Ovary (tissue), 9 donors: Measurements from ENCODE around the gene PPM1H. TPM values are rescaled to one million over a fixed set of nuclear protein-coding genes. Genes with fewer than 3 reads are reported as not detected.

ENCODE experiments used
- DNase-seq, 5 donors: peaks; one replicate each; pipeline ENCODE4 v3.0.0-alpha.2; 2019 to 2020
- H3K27ac ChIP-seq, 2 donors: fragments of 200-600 bp; one replicate each; pipeline versions ENCODE4 v1.5.1 to v1.8.0; 2019 to 2022
- H3K27me3 ChIP-seq: fragments of 200-600 bp; one replicate; pipeline ENCODE4 v1.8.0; 2022
- H3K36me3 ChIP-seq: fragments of 200-600 bp; sonication (generic); one replicate; pipeline ENCODE4 v1.5.1; 2019
- H3K4me1 ChIP-seq: one replicate; pipeline ENCODE4 v1.8.1; 2013; ENCODE audit warnings: mild to moderate bottlenecking, moderate library complexity; ENCODE audit not compliant: insufficient read depth
- H3K4me3 ChIP-seq: fragments of 200-600 bp; sonication (generic); one replicate; pipeline ENCODE4 v1.5.1; 2017
- H3K9me3 ChIP-seq, 2 donors: fragments of 200-600 bp in 1 of 2; sonication (generic) in 1 of 2; one replicate each; pipeline versions ENCODE4 v1.5.1 to v1.8.1; 2013 to 2019; ENCODE audit warnings: mild to moderate bottlenecking in 1 of 2, moderate library complexity in 1 of 2
- EP300 ChIP-seq: sonication (generic); formaldehyde crosslinking; IDR thresholded peaks from one replicate; pipeline ENCODE4 v1.6.1; 2017; ENCODE audit warnings: antibody characterized with exemption
- POLR2A ChIP-seq: fragments of 450-650 bp; IDR thresholded peaks from one replicate; pipeline ENCODE4 v1.6.1; 2017; ENCODE audit warnings: antibody characterized with exemption, mild to moderate bottlenecking, moderate library complexity
- WGBS, 3 donors: extraction: QIAGEN DNeasy Blood & Tissue Kit in 1 of 3; methylation state at CpG; one replicate each; pipeline versions ENCODE4 v1.1.5 to v1.1.7; 2013 to 2017; 5-methylcytosine and 5-hydroxymethylcytosine counted together
- intact Hi-C, 4 donors: fragments of 100-400 bp; cut with DNase I; formaldehyde crosslinking; loops; one replicate each; pipeline versions ENCODE4 v1.11.0 to v1.15.1; 2022 to 2023
- polyA plus RNA-seq, 2 donors: library from polyadenylated mRNA; stranded (reverse); fragments of 200-250 nt in 1 of 2; fragments of 350-450 nt in 1 of 2; fragmentation: Illumina TruSeq in 1 of 2; extraction: RNeasy Lipid Tissue Mini Kit (QIAGEN cat#74804) in 1 of 2; gene quantifications; one replicate each; pipeline ENCODE4 v1.2.3, GENCODE V29; 2013 to 2014
- total RNA-seq, 7 donors: library from RNA; depleted of rRNA in 2 of 7; stranded (reverse); fragments of >200 nt in 2 of 7; fragmentation: NEBNext Ultra II Directional in 3 of 7; extraction: Animal tissue kit (Norgen Biotek cat#: 25700) in 3 of 7; gene quantifications; one replicate each; pipeline versions ENCODE4 v1.1.0 to v1.2.4, GENCODE V29; 2016 to 2023
- TF ChIP-seq, protein P1 (sequence below), 3 donors: fragments of 450-650 bp in 2 of 3; fragments of 200-600 bp in 1 of 3; IDR thresholded peaks; one replicate each; pipeline versions ENCODE4 v1.5.1 to v1.8.0; 2016 to 2022; ENCODE audit warnings: antibody characterized with exemption in 3 of 3, mild to moderate bottlenecking in 1 of 3
- donor health status: DM: no; HTN: no; CAD: no; lungs with moderate emphysema.
- donor health status: DM: no; HTN: no; CAD: no.
- donor health status: Bipolar disorder and iron deficiency.
- donor health status: DM: yes; HTN: yes; CAD: no.
- donor health status: DM: no; HTN: no; CAD: no.
- donor health status: DM: yes; HTN: yes; CAD: no.

PPM1H gene
- total and polyA plus RNA-seq, 9 donors: 1.6 to 45.4 (median 12.0) TPM

DNA sequence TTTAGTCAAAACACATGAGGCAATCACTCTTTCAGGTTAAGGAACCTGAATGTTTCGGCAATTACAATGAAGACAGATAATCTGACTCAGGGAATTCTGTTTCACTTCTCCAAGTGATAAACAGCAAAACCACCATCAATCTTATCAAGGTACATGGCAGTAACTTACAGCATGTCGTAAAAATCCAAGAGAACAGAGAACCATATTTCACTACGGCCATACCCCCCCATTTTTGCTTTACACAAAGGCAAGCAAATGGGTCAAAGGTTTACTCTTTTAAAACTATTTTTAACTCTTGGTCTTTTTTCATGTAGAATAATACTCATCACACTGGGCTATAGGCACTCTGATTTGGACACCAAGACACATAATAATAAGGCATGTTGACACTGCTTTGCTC lies 102.4 kb downstream of the PPM1H start:
- DNase-seq: no peak
- intact Hi-C loops: no loop called here
- Histone ChIP-seq H3K9me3 (no peaks in the 10 kb centered on the region), H3K27ac (no peak overlapping the region), H3K36me3 (no peaks in the 10 kb centered on the region), H3K4me3 (no peak overlapping the region), H3K27me3 (no peaks in the 10 kb centered on the region), H3K4me1 (no peaks in the 10 kb centered on the region)
- WGBS, 3 donors: 81 to 89% (median 89%) methylated on average over 3 of the region's 3 CpGs
- TF ChIP-seq EP300 (no peak), POLR2A (no peak)

DNA sequence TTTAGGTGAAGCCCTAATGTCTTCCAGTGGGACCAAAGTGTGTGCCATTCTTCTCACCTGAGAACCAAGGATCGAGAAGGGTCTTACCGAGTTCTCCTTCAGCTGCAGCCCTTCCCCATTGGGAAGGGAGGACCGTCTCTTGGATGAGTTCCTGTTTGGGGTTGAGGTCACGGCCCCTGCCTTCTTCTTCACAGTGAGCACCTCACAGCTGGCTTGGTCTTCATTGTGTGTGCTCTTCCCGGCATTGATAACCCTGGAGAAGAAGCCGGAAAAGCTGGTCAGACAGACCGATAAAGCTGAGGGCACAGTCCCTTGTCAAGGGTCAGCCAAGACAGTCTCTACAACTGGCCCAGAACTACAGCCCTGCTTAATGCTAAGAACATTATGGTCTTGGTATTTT lies 102.9 kb downstream of the PPM1H start:
- Histone ChIP-seq H3K9me3 (no peaks in the 10 kb centered on the region), H3K27ac (no peak overlapping the region), H3K36me3 (no peaks in the 10 kb centered on the region), H3K4me1 (no peaks in the 10 kb centered on the region), H3K4me3 (no peak overlapping the region), H3K27me3 (no peaks in the 10 kb centered on the region)
- WGBS, 3 donors: 83 to 88% (median 84%) methylated on average over 7 of the region's 7 CpGs
- no peak for TF ChIP-seq POLR2A
- TF ChIP-seq, protein P1, sequence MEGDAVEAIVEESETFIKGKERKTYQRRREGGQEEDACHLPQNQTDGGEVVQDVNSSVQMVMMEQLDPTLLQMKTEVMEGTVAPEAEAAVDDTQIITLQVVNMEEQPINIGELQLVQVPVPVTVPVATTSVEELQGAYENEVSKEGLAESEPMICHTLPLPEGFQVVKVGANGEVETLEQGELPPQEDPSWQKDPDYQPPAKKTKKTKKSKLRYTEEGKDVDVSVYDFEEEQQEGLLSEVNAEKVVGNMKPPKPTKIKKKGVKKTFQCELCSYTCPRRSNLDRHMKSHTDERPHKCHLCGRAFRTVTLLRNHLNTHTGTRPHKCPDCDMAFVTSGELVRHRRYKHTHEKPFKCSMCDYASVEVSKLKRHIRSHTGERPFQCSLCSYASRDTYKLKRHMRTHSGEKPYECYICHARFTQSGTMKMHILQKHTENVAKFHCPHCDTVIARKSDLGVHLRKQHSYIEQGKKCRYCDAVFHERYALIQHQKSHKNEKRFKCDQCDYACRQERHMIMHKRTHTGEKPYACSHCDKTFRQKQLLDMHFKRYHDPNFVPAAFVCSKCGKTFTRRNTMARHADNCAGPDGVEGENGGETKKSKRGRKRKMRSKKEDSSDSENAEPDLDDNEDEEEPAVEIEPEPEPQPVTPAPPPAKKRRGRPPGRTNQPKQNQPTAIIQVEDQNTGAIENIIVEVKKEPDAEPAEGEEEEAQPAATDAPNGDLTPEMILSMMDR (IDR thresholded peaks at IDR 0.05): no peak
- TF ChIP-seq EP300: no peak
- no peak for DNase-seq
- intact Hi-C loops: no loop called here

DNA sequence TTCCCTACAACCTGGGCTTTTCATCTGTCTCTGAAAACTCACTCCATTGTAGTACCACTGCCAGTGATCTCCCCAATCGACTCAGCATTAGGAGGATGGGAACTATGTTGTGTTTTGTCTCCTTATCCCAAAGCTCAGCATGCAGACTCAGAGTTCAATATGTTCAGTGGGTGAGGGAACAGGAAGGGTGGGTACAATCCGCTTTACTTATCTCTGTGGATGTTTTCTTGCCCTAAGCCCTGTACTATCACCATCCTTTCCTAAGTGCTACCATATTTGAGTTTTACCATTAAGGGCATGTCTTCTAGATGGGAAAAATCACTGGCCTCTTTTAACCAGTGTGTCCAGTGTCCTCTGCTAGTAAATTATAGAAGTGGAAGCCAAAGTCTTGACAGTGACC lies 107.1 kb downstream of the PPM1H start:
- H3K36me3 ChIP-seq: no peaks in the 10 kb centered on the region
- no peak overlapping the region for H3K27ac ChIP-seq
- no peaks in the 10 kb centered on the region for H3K4me1 ChIP-seq
- H3K9me3 ChIP-seq: no peaks in the 10 kb centered on the region
- 91 to 94% (median 93%) methylated on average over 2 of the region's 2 CpGs for WGBS, 3 donors
- intact Hi-C loops: no loop called here
- no peaks in the 10 kb centered on the region for H3K27me3 ChIP-seq
- TF ChIP-seq, protein P1 (IDR thresholded peaks at IDR 0.05): no peak
- TF ChIP-seq POLR2A: no peak
- no peak for TF ChIP-seq EP300
- no peak overlapping the region for H3K4me3 ChIP-seq
- no peak for DNase-seq

DNA sequence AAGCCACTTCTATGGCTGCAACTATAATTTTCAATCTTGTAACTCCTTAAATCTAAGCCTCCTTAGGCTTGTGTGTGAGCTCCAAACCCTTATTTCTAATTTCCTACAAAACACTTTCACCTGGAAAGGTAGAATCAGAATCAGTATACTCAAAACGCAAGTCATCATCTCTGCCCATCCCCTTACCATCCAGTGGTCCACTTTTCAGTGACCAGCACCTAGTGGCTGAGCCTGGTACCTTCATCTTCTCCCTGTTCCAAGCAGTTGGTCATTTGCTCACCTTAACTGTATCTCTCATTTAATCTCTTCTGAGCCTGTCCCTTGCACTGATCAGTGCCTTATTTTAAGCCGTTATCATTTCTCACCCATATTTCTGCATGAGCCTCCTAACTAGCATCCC lies 107.9 kb downstream of the PPM1H start:
- WGBS, 3 donors: 93 to 98% (median 95%) methylated on average over 2 of the region's 2 CpGs
- H3K27me3 ChIP-seq: no peaks in the 10 kb centered on the region
- H3K4me1 ChIP-seq: no peaks in the 10 kb centered on the region
- H3K36me3 ChIP-seq: no peaks in the 10 kb centered on the region
- no peaks in the 10 kb centered on the region for H3K9me3 ChIP-seq
- no peak overlapping the region for H3K27ac ChIP-seq
- DNase-seq: no peak
- intact Hi-C loops: no loop called here
- TF ChIP-seq, protein P1 (IDR thresholded peaks at IDR 0.05): no peak
- H3K4me3 ChIP-seq: no peak overlapping the region

DNA sequence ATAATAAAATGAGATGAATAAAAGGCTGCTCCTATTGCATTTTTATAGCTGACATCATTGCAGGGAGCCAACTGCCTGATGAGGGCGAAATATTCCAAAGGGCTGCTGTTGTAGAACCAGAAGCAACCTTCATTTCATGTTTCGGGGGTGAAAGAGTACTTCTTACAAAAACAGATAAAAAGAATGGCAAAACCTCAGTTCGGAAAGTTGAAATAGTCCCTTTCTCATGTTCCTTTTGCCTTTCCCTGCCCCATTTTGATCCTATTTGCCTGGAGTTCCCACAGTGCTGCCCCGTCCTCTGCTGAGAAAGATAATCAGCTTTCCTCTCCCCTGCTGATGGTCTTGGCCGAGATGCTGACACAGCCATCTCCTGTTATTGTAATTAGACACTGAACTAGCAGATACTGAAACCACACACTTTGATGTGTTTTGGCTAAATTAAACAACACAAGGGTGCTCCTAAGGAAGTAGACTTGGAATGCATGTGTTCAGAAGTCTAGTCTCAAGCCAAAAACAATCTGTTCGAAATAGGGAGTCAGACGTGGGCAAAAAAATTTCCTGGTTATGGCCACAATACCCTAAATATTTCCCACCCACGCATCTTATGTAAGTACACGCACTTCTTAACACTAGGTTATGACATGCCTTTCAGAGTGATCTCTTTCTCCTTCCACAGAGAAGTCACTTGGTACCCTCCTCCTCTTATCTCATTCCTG lies 117.2 kb downstream of the PPM1H start:
- intact Hi-C loops: loop anchor here in 1 of 4 donors (10.0 kb wide), 1 partner anchor 117 kb away; the partner anchor contains the start of gene PPM1H
- Histone ChIP-seq H3K27me3 (no peaks in the 10 kb centered on the region), H3K4me3 (no peak overlapping the region), H3K9me3 (no peaks in the 10 kb centered on the region), H3K27ac (peak overlapping the region; percentile 32 to 77), H3K36me3 (no peaks in the 10 kb centered on the region), H3K4me1 (no peaks in the 10 kb centered on the region)
- TF ChIP-seq EP300: no peak
- TF ChIP-seq, protein P1 (IDR thresholded peaks at IDR 0.05): peak in 1 of 3 donors; percentile 10
- 2 to 7% (median 3%) methylated on average over 9 of the region's 9 CpGs for WGBS, 3 donors
- DNase-seq: peak in 4 of 5 donors; percentile 25 to 57 (median 52)
